ENCODE measurements around the gene ARMC7. TPM values are rescaled to one million over a fixed set of nuclear protein-coding genes. Genes with fewer than 3 reads are reported as not detected.

The ARMC7 gene
- total RNA-seq, 2 donors from 2014 or later: 20.0 to 26.6 TPM

DNA sequence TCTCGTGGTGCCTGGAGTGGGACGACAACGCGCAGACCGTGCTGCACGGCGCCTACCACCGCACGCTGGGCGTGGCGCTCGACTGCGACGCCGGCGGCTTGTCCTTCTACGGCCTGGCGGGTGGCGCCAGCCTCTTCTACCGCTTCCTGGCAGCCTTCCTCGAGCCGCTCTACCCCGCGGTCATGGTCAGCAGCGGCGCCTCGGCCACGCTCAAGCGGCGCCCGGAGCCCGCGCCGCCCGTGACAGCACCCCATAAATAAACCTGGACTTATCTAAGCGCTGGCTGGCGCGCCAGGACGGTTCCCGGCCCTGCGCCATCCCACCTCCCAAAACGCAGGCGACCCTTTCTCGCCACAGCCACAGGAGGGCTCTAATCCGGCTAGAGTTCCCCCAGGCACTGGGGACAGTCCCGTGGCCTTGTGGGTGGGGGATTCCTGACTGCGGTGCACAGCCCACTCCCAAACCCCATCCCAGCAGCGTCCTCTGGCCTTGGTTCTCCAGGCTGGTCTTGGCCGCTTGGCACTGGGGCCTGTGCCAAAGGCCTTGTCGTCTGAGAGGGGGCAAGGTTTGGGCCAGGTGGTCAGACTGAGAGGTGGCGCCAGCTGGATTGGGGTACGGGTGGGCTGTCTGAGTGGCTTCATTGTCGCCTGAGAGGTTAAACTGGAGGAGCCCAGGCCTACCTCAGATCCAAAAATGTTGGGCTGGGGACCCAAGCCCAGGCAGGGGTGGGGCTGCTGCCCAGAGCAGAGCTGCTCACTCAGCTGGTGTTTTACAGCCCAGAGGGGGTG is 32.1 kb upstream of the ARMC7 start:
- no peak overlapping the region for H3K27ac ChIP-seq (ENCODE audit: low read depth, low read length)
- H3K27me3 ChIP-seq (ENCODE audit: control insufficient read depth, insufficient read depth, low read length, poor library complexity, severe bottlenecking): no peaks in the 10 kb centered on the region
- TF ChIP-seq, protein P1, sequence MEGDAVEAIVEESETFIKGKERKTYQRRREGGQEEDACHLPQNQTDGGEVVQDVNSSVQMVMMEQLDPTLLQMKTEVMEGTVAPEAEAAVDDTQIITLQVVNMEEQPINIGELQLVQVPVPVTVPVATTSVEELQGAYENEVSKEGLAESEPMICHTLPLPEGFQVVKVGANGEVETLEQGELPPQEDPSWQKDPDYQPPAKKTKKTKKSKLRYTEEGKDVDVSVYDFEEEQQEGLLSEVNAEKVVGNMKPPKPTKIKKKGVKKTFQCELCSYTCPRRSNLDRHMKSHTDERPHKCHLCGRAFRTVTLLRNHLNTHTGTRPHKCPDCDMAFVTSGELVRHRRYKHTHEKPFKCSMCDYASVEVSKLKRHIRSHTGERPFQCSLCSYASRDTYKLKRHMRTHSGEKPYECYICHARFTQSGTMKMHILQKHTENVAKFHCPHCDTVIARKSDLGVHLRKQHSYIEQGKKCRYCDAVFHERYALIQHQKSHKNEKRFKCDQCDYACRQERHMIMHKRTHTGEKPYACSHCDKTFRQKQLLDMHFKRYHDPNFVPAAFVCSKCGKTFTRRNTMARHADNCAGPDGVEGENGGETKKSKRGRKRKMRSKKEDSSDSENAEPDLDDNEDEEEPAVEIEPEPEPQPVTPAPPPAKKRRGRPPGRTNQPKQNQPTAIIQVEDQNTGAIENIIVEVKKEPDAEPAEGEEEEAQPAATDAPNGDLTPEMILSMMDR (conservative IDR thresholded peaks at IDR 0.05): peak; percentile 15
- H3K4me3 ChIP-seq (ENCODE audit: low read length): no peak overlapping the region
- peak overlapping the region; percentile 52 for H3K27ac Mint-ChIP-seq
- H3K27me3 Mint-ChIP-seq (ENCODE audit: insufficient read depth): no peaks in the 10 kb centered on the region
- no peaks in the 10 kb centered on the region for H3K9me3 Mint-ChIP-seq
- no peaks in the 10 kb centered on the region for H3K36me3 Mint-ChIP-seq (ENCODE audit: low read depth)
- no peak for DNase-seq
- peaks cover 22% of the 10 kb centered on the region for H3K4me1 Mint-ChIP-seq
- peak overlapping the region; percentile 31 for H3K4me3 Mint-ChIP-seq
- no peaks in the 10 kb centered on the region for H3K9me3 ChIP-seq (ENCODE audit: control insufficient read depth, low read length)
- no peaks in the 10 kb centered on the region for H3K36me3 ChIP-seq (ENCODE audit: control insufficient read depth, insufficient read depth, low read length)
- WGBS, 2 experiments (ENCODE audit: insufficient coverage in 1 of 2, insufficient read length in 1 of 2): 94 to 96% methylated on average over 37 to 53 of the region's 53 CpGs
- no peak overlapping the region for H3K9ac ChIP-seq (ENCODE audit: extremely low read depth, low read length, poor library complexity, severe bottlenecking)
- H3K4me1 ChIP-seq (ENCODE audit: control insufficient read depth, insufficient read depth, low read length): peaks cover 9% of the 10 kb centered on the region

DNA sequence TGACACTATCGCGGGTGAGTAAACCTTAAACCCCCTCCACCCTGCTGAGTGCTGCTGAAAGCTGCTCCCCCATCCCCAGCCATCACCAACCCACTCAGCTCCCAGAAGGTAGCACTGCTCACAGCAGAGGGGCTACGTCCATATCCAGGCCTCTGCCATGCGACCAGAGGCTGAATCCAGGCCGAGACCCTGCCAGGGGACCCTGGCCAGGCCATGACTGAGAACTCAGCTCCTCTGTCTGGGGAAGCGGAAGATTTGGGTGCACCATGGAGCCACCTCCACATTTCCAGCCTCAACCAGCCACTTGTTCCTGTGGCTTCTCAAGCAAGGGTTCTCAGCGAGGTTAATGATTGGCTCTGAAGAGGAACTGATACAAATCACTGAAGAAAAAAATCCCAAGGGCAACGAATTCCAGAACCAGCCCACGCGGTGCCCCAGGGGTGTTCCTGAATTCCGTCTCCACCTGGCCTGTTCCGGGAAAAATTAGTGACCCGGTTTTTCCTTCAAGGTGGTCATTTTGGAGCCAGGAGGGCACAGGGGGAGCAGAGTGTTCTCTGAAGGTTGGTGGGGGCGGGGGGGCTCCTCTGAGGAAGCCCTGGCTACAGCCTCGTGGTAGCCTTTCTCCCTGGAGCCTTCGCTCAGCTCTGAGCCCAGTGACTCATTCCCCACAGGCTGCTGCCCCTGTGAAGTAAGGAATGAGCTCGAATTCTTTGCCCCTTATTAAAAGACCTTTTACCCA is 31.3 kb upstream of the ARMC7 start:
- Mint-ChIP-seq H3K9me3 (no peaks in the 10 kb centered on the region), H3K4me3 (peak overlapping the region; percentile 31), H3K27ac (peak overlapping the region; percentile 79), H3K27me3 (ENCODE audit: insufficient read depth) (no peaks in the 10 kb centered on the region), H3K4me1 (peaks cover 23% of the 10 kb centered on the region), H3K36me3 (ENCODE audit: low read depth) (no peaks in the 10 kb centered on the region)
- Histone ChIP-seq H3K27me3 (ENCODE audit: control insufficient read depth, insufficient read depth, low read length, poor library complexity, severe bottlenecking) (no peaks in the 10 kb centered on the region), H3K9me3 (ENCODE audit: control insufficient read depth, low read length) (no peaks in the 10 kb centered on the region), H3K27ac (ENCODE audit: low read depth, low read length) (no peak overlapping the region), H3K4me1 (ENCODE audit: control insufficient read depth, insufficient read depth, low read length) (peaks cover 9% of the 10 kb centered on the region), H3K9ac (ENCODE audit: extremely low read depth, low read length, poor library complexity, severe bottlenecking) (no peak overlapping the region), H3K36me3 (ENCODE audit: control insufficient read depth, insufficient read depth, low read length) (no peaks in the 10 kb centered on the region), H3K4me3 (ENCODE audit: low read length) (no peak overlapping the region)
- TF ChIP-seq, protein P1 (conservative IDR thresholded peaks at IDR 0.05): no peak
- DNase-seq: peak; percentile 72
- WGBS, 2 experiments (ENCODE audit: insufficient coverage in 1 of 2, insufficient read length in 1 of 2): 69 to 80% methylated on average over 5 to 17 of the region's 17 CpGs

DNA sequence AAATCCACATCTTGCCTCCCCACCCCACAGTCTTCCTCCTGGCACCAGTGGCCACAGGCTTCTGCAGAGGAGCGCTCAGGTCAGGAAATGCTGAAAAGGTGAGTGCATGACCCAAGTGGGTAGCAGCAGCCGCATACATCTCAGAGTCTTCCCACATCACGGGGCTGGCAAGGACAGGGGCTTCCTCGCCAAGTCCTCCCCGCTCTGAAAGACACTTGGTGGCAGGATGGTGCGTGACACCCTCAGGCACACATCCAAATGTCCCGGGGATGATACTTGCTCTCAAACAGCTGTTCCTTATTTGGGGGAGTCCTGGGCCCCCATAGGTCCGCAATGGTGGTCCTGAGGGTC is 30.8 kb upstream of the ARMC7 start:
- peaks cover 27% of the 10 kb centered on the region for H3K4me1 Mint-ChIP-seq
- H3K9me3 ChIP-seq (ENCODE audit: control insufficient read depth, low read length): no peaks in the 10 kb centered on the region
- H3K4me3 ChIP-seq (ENCODE audit: low read length): no peak overlapping the region
- H3K9me3 Mint-ChIP-seq: no peaks in the 10 kb centered on the region
- no peaks in the 10 kb centered on the region for H3K27me3 Mint-ChIP-seq (ENCODE audit: insufficient read depth)
- H3K27ac Mint-ChIP-seq: peak overlapping the region; percentile 79
- TF ChIP-seq, protein P1 (conservative IDR thresholded peaks at IDR 0.05): no peak
- no peak overlapping the region for H3K9ac ChIP-seq (ENCODE audit: extremely low read depth, low read length, poor library complexity, severe bottlenecking)
- H3K36me3 Mint-ChIP-seq (ENCODE audit: low read depth): no peaks in the 10 kb centered on the region
- no peaks in the 10 kb centered on the region for H3K36me3 ChIP-seq (ENCODE audit: control insufficient read depth, insufficient read depth, low read length)
- 88 to 91% methylated on average over 7 to 8 of the region's 8 CpGs for WGBS, 2 experiments (ENCODE audit: insufficient coverage in 1 of 2, insufficient read length in 1 of 2)
- peak overlapping the region; percentile 31 for H3K4me3 Mint-ChIP-seq
- no peak overlapping the region for H3K27ac ChIP-seq (ENCODE audit: low read depth, low read length)
- peaks cover 9% of the 10 kb centered on the region for H3K4me1 ChIP-seq (ENCODE audit: control insufficient read depth, insufficient read depth, low read length)
- H3K27me3 ChIP-seq (ENCODE audit: control insufficient read depth, insufficient read depth, low read length, poor library complexity, severe bottlenecking): no peaks in the 10 kb centered on the region
- DNase-seq: peak; percentile 73
